Measurements from ENCODE around the gene ZNF277. TPM values are rescaled to one million over a fixed set of nuclear protein-coding genes. Genes with fewer than 3 reads are reported as not detected.
A peak's percentile ranks its signal among the peaks of the same experiment; 100 is the strongest.

The ZNF277 gene
- total RNA-seq, 1 experiment from 2014 or later: 13.1 TPM

DNA sequence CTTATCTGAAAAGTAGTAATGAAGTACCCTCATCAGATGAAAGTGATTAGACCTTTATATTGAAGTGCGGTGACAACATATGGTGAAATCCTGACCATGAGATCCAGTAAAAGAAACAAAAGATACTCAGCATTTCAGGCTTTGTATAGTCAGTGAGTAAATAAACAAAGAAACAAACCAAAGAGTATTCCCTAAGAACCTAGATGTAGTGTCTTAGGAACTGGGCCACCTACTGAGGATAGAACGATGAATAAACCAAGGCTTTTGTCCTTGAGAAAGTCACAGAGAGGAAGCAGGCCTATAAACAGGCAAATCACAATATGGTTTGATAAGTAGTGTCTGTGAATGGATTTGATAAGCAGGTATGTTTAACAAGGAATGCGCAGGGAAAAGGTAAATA, 46.2 kb downstream of the ZNF277 start:
- DNase-seq: no peak

More for the DNA sequence above, 46.2 kb downstream of the ZNF277 start:
- Histone ChIP-seq H3K4me2 (ENCODE audit: insufficient read depth, insufficient read length, low read length) (no peak overlapping the region), H2AFZ (ENCODE audit: low read length) (no peak overlapping the region), H3K4me1 (ENCODE audit: insufficient read depth, low read length) (peaks cover 15% of the 10 kb centered on the region), H2AK5ac (ENCODE audit: insufficient read length, low read length) (no peak overlapping the region), H2BK12ac (ENCODE audit: insufficient read length, low read depth, low read length) (no peak overlapping the region), H3K4ac (ENCODE audit: low read depth, low read length) (no peak overlapping the region), H3K79me2 (ENCODE audit: insufficient read depth, low read length) (no peaks in the 10 kb centered on the region), H4K5ac (ENCODE audit: insufficient read length, low read depth, low read length) (no peak overlapping the region), H3T11ph (ENCODE audit: low read length) (no peak overlapping the region), H3K23ac (ENCODE audit: insufficient read length, low read depth, low read length) (no peak overlapping the region), H3K9me3 (ENCODE audit: control insufficient read depth, low read depth, low read length) (no peaks in the 10 kb centered on the region), H2BK15ac (ENCODE audit: low read depth, low read length) (no peak overlapping the region), H3K9ac (ENCODE audit: extremely low read depth, insufficient read length, low read length) (no peak overlapping the region), H3K27me3 (ENCODE audit: insufficient read depth, low read length) (peaks cover 3% of the 10 kb centered on the region; the same call in 1 of the 2 replicates), H2BK20ac (ENCODE audit: low read depth, low read length, poor library complexity, severe bottlenecking) (no peak overlapping the region), H3K79me1 (ENCODE audit: insufficient read depth, low read depth, low read length, poor library complexity, severe bottlenecking) (peaks cover 3% of the 10 kb centered on the region), H3K23me2 (ENCODE audit: insufficient read length, low read depth, low read length, poor library complexity, severe bottlenecking) (no peaks in the 10 kb centered on the region), H2BK120ac (ENCODE audit: low read depth, low read length, poor library complexity, severe bottlenecking) (no peak overlapping the region), H3K27ac (ENCODE audit: insufficient read length, low read depth, low read length) (no peak overlapping the region), H2BK5ac (ENCODE audit: insufficient read length, low read length) (no peak overlapping the region), H4K91ac (ENCODE audit: insufficient read length, low read depth, low read length) (no peak overlapping the region), H3K56ac (ENCODE audit: insufficient read length, low read depth, low read length) (no peak overlapping the region), H4K20me1 (ENCODE audit: control insufficient read depth, insufficient read depth, insufficient read length) (no peaks in the 10 kb centered on the region), H3K18ac (ENCODE audit: insufficient read length, low read depth, low read length) (no peak overlapping the region), H3K14ac (ENCODE audit: insufficient read depth, low read length) (no peak overlapping the region), H4K8ac (replicated peaks; ENCODE audit: insufficient read length, low read depth, low read length) (no peak overlapping the region)
- peak overlapping the region in 1 of 3 experiments; percentile 4; a peak in 2 of 7 replicates for H3K27ac Mint-ChIP-seq
- H3K27me3 Mint-ChIP-seq (ENCODE audit: low read depth): peaks cover 63% of the 10 kb centered on the region
- WGBS (ENCODE audit: extremely low coverage, insufficient read length, low lambda C conversion rate): no CpG with 5 or more reads among the region's 3 CpGs
- TF ChIP-seq, protein P1, sequence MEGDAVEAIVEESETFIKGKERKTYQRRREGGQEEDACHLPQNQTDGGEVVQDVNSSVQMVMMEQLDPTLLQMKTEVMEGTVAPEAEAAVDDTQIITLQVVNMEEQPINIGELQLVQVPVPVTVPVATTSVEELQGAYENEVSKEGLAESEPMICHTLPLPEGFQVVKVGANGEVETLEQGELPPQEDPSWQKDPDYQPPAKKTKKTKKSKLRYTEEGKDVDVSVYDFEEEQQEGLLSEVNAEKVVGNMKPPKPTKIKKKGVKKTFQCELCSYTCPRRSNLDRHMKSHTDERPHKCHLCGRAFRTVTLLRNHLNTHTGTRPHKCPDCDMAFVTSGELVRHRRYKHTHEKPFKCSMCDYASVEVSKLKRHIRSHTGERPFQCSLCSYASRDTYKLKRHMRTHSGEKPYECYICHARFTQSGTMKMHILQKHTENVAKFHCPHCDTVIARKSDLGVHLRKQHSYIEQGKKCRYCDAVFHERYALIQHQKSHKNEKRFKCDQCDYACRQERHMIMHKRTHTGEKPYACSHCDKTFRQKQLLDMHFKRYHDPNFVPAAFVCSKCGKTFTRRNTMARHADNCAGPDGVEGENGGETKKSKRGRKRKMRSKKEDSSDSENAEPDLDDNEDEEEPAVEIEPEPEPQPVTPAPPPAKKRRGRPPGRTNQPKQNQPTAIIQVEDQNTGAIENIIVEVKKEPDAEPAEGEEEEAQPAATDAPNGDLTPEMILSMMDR (conservative IDR thresholded peaks at IDR 0.05): no peak
- H3K36me3 Mint-ChIP-seq (ENCODE audit: insufficient read depth in 1 of 3, low read depth in 3 of 3): no peaks in the 10 kb centered on the region; a peak in 1 of 7 replicates
- no peak overlapping the region for H3K4me3 Mint-ChIP-seq
- H3K4me1 Mint-ChIP-seq: peaks cover 53 to 58% of the 10 kb centered on the region in 2 experiments
- no peaks in the 10 kb centered on the region for H3K9me3 Mint-ChIP-seq

Data from H9 (cell line).